H1 (cell line): ENCODE results near the gene NOTCH4. TPM values are rescaled to one million over a fixed set of nuclear protein-coding genes. Genes with fewer than 3 reads are reported as not detected.

Experiments
- CTCF ChIA-PET: fragments of 300-600 bp; sonication (Branson Sonifier 250); formaldehyde crosslinking; loops from one replicate; lab custom pipeline; 2021; ENCODE audit not compliant: partially characterized antibody; lab: Charles Lee
- POLR2A ChIA-PET: fragments of 300-600 bp; sonication (Branson Sonifier 250); formaldehyde crosslinking; loops from one replicate; lab custom pipeline; 2021; ENCODE audit warnings: inconsistent platforms; ENCODE audit not compliant: partially characterized antibody; lab: Charles Lee
- DNase-seq, 2 experiments: peaks; one replicate each; pipeline versions ENCODE4 v3.0.0 to v3.0.0-alpha.2; 2010 to 2022; ENCODE audit warnings: low spot score in 2 of 2, low read depth in 1 of 2, mixed read lengths in 1 of 2
- FAIRE-seq: peaks from 2 replicates; lab custom pipeline; 2011; peaks lifted over from hg19 to GRCh38; lab: Jason Lieb, UNC
- H2AFZ ChIP-seq: 2 replicates; pipeline ENCODE4 v1.8.1; 2012; ENCODE audit warnings: low read length, inconsistent platforms
- H2AK5ac ChIP-seq: 2 replicates; pipeline ENCODE4 v1.6.1; 2013; ENCODE audit warnings: low read depth, low read length
- H2BK120ac ChIP-seq: replicated peaks from 2 replicates; pipeline ENCODE3; 2013; ENCODE audit warnings: low read depth, low read length, inconsistent platforms
- H2BK12ac ChIP-seq: 2 replicates; pipeline ENCODE4 v1.6.1; 2013; ENCODE audit warnings: low read depth, low read length
- H2BK15ac ChIP-seq: 2 replicates; pipeline ENCODE4 v1.6.1; 2013; ENCODE audit warnings: low read length
- H2BK20ac ChIP-seq: 2 replicates; pipeline ENCODE4 v1.6.1; 2013; ENCODE audit warnings: low read length
- H2BK5ac ChIP-seq: 2 replicates; pipeline ENCODE4 v1.6.1; 2013; ENCODE audit warnings: low read depth, low read length
- H3K14ac ChIP-seq: 2 replicates; pipeline ENCODE4 v1.6.1; 2013; ENCODE audit warnings: inconsistent platforms; ENCODE audit not compliant: insufficient read length
- H3K18ac ChIP-seq: 2 replicates; pipeline ENCODE4 v1.6.1; 2013; ENCODE audit warnings: low read length; ENCODE audit errors: extremely low read depth
- H3K23ac ChIP-seq: 2 replicates; pipeline ENCODE4 v1.6.1; 2013; ENCODE audit warnings: inconsistent platforms; ENCODE audit not compliant: insufficient read length
- H3K23me2 ChIP-seq: 2 replicates; pipeline ENCODE4 v1.6.1; 2013; ENCODE audit warnings: low read depth, low read length
- H3K27ac ChIP-seq: 2 replicates; pipeline ENCODE4 v1.6.1; 2011; ENCODE audit warnings: low read depth, low read length, inconsistent platforms
- H3K27me3 ChIP-seq, 4 experiments: replicated peaks in 1 of 4; 1 replicate in 1 of 4; 2 replicates in 3 of 4; pipeline versions ENCODE4 v1.6.1 to v1.8.1; 2011 to 2013; ENCODE audit warnings: low read length in 3 of 4, mild to moderate bottlenecking in 3 of 4, inconsistent platforms in 2 of 4, mixed read lengths in 2 of 4, moderate library complexity in 1 of 4; ENCODE audit not compliant: control insufficient read depth in 3 of 4, insufficient read depth in 3 of 4; ENCODE audit errors: extremely low read depth in 1 of 4
- H3K36me3 ChIP-seq, 4 experiments: 2 replicates each; pipeline versions ENCODE4 v1.6.1 to v1.8.1; 2011 to 2013; ENCODE audit warnings: mild to moderate bottlenecking in 4 of 4, low read length in 3 of 4, moderate library complexity in 2 of 4, control low read depth in 1 of 4, inconsistent platforms in 1 of 4; ENCODE audit not compliant: insufficient read depth in 4 of 4, control insufficient read depth in 2 of 4
- H3K4ac ChIP-seq: replicated peaks from 2 replicates; pipeline ENCODE3; 2013; ENCODE audit warnings: low read length, low read depth, mixed read lengths, inconsistent platforms; ENCODE audit not compliant: insufficient read length
- H3K4me1 ChIP-seq, 4 experiments: replicated peaks in 1 of 4; 1 replicate in 1 of 4; 2 replicates in 3 of 4; pipeline versions ENCODE4 v1.6.1 to v1.8.1; 2011 to 2013; ENCODE audit warnings: low read length in 3 of 4, inconsistent platforms in 2 of 4, mixed read lengths in 1 of 4; ENCODE audit not compliant: insufficient read depth in 4 of 4, control insufficient read depth in 3 of 4
- H3K4me2 ChIP-seq, 2 experiments: 2 replicates each; pipeline versions ENCODE4 v1.6.1 to v1.8.1; 2011 to 2013; ENCODE audit warnings: low read depth in 2 of 2, low read length in 2 of 2, control low read depth in 1 of 2, inconsistent platforms in 1 of 2, mild to moderate bottlenecking in 1 of 2; ENCODE audit not compliant: insufficient read depth in 1 of 2
- H3K4me3 ChIP-seq, 4 experiments: fragments of 200-600, 300-600 bp in 1 of 4; sonication (generic), shearing (Covaris generic), sonication (Bioruptor Twin) in 1 of 4; 2 replicates each; pipeline versions ENCODE4 v1.5.1 to v1.8.1; 2011 to 2016; ENCODE audit warnings: low read length in 4 of 4, low read depth in 3 of 4, control low read depth in 2 of 4, inconsistent platforms in 2 of 4, mild to moderate bottlenecking in 2 of 4, mixed read lengths in 1 of 4, moderate library complexity in 1 of 4; ENCODE audit not compliant: insufficient read depth in 2 of 4; ENCODE audit errors: extremely low read depth in 1 of 4
- H3K56ac ChIP-seq: replicated peaks from 2 replicates; pipeline ENCODE3; 2013; ENCODE audit warnings: low read depth, mild to moderate bottlenecking, mixed read lengths, low read length, inconsistent platforms; ENCODE audit not compliant: insufficient read length
- H3K79me1 ChIP-seq: 2 replicates; pipeline ENCODE4 v1.6.1; 2013; ENCODE audit warnings: low read depth, low read length, control low read depth
- H3K79me2 ChIP-seq, 2 experiments: 2 replicates each; pipeline versions ENCODE4 v1.6.1 to v1.8.1; 2012 to 2013; ENCODE audit warnings: low read length in 2 of 2, mild to moderate bottlenecking in 2 of 2, inconsistent platforms in 1 of 2; ENCODE audit not compliant: insufficient read depth in 2 of 2, control insufficient read depth in 1 of 2
- H3K9ac ChIP-seq, 4 experiments: replicated peaks in 1 of 4; 1 replicate in 1 of 4; 2 replicates in 3 of 4; pipeline versions ENCODE4 v1.6.1 to v1.8.1; 2011 to 2013; ENCODE audit warnings: low read depth in 3 of 4, low read length in 3 of 4, control low read depth in 2 of 4, mild to moderate bottlenecking in 2 of 4, moderate library complexity in 2 of 4, inconsistent platforms in 1 of 4; ENCODE audit errors: extremely low read depth in 1 of 4
- H3K9me3 ChIP-seq, 2 experiments: 2 replicates each; pipeline versions ENCODE4 v1.6.1 to v1.8.1; 2012 to 2013; ENCODE audit warnings: mild to moderate bottlenecking in 2 of 2, moderate library complexity in 2 of 2, control low read depth in 1 of 2, inconsistent platforms in 1 of 2, low read depth in 1 of 2, low read length in 1 of 2, mixed read lengths in 1 of 2; ENCODE audit not compliant: insufficient read depth in 2 of 2
- H4K20me1 ChIP-seq, 2 experiments: replicated peaks in 1 of 2; 2 replicates each; pipeline versions ENCODE3 to v1.8.1; 2011 to 2013; ENCODE audit warnings: inconsistent platforms in 2 of 2, low read length in 2 of 2, mild to moderate bottlenecking in 1 of 2; ENCODE audit not compliant: insufficient read depth in 2 of 2, control insufficient read depth in 1 of 2
- H4K5ac ChIP-seq: 2 replicates; pipeline ENCODE4 v1.6.1; 2013; ENCODE audit warnings: low read length, low read depth, mixed read lengths, inconsistent platforms; ENCODE audit not compliant: insufficient read length
- H4K8ac ChIP-seq: 2 replicates; pipeline ENCODE4 v1.8.0; 2013; ENCODE audit warnings: mild to moderate bottlenecking, moderate library complexity, low read length, inconsistent platforms; ENCODE audit not compliant: insufficient read depth; ENCODE audit errors: extremely low read depth
- H4K91ac ChIP-seq: replicated peaks from 2 replicates; pipeline ENCODE3; 2013; ENCODE audit warnings: low read length, mixed read lengths, inconsistent platforms; ENCODE audit not compliant: insufficient read length
- HDAC2 ChIP-seq, 2 experiments: fragments of 300-600 bp in 1 of 2; sonication (generic) in 1 of 2; IDR thresholded peaks; 2 replicates each; pipeline ENCODE4 v1.6.1; 2011 to 2012; ENCODE audit warnings: low read depth in 2 of 2, low read length in 2 of 2, mild to moderate bottlenecking in 2 of 2, moderate library complexity in 2 of 2, borderline replicate concordance in 1 of 2, inconsistent platforms in 1 of 2
- JUN ChIP-seq: IDR thresholded peaks from 2 replicates; pipeline ENCODE4 v1.6.1; 2011; ENCODE audit warnings: low read depth, mild to moderate bottlenecking, improper control_type of control experiment, low read length
- MAX ChIP-seq: IDR thresholded peaks from 2 replicates; pipeline ENCODE4 v1.6.1; 2012; ENCODE audit warnings: inconsistent platforms
- NANOG ChIP-seq: IDR thresholded peaks from 2 replicates; pipeline ENCODE4 v1.6.1; 2011; ENCODE audit warnings: low read length, low read depth, mild to moderate bottlenecking, inconsistent platforms; ENCODE audit not compliant: insufficient read depth, poor library complexity, severe bottlenecking
- NRF1 ChIP-seq: IDR thresholded peaks from 2 replicates; pipeline ENCODE4 v1.6.1; 2011; ENCODE audit warnings: mild to moderate bottlenecking, low read depth, low read length, improper control_type of control experiment
- RAD21 ChIP-seq, 2 experiments: IDR thresholded peaks in 1 of 2; conservative IDR thresholded peaks in 1 of 2; 2 replicates each; pipeline ENCODE4 v1.6.1; 2011; ENCODE audit warnings: low read depth in 2 of 2, low read length in 2 of 2, improper control_type of control experiment in 1 of 2, inconsistent platforms in 1 of 2, mild to moderate bottlenecking in 1 of 2, moderate library complexity in 1 of 2
- WGBS, 2 experiments: shearing (Covaris generic) in 1 of 2; methylation state at CpG; one replicate each; pipeline versions ENCODE4 v1.1.6 to v1.1.7; 2013 to 2015; ENCODE audit warnings: low lambda C conversion rate in 2 of 2, mixed read lengths in 2 of 2, inconsistent platforms in 1 of 2, low coverage in 1 of 2, missing lambda C conversion rate in 1 of 2; ENCODE audit not compliant: insufficient replicate concordance in 2 of 2, insufficient coverage in 1 of 2, insufficient read length in 1 of 2; ENCODE audit errors: extremely low coverage in 1 of 2, missing lambda C conversion rate in 1 of 2; 5-methylcytosine and 5-hydroxymethylcytosine counted together
- polyA plus RNA-seq, 7 experiments: library from polyadenylated mRNA; depleted of rRNA in 3 of 7; stranded (reverse) in 5 of 7; unstranded in 2 of 7; fragments of >200 nt in 5 of 7; fragments of 200-250 nt in 2 of 7; gene quantifications; 1 replicate in 5 of 7; 2 replicates in 1 of 7; 4 replicates in 1 of 7; pipeline versions ENCODE4 v1.2.1 to v1.2.3, GENCODE V29; 2011 to 2013; ENCODE audit warnings: missing spikeins in 2 of 7, mixed read lengths in 2 of 7
- total RNA-seq: library from RNA; stranded (reverse); fragmentation: NEBNext Ultra II Directional; extraction: Animal tissue kit (Norgen Biotek cat#: 25700); gene quantifications from 2 replicates; pipeline ENCODE4 v1.2.1, GENCODE V29; 2021

The NOTCH4 gene
- total and polyA plus RNA-seq, 2 of the 8 experiments (the other 6 are each of a cell fraction or from before 2014, with no cell fraction given): 1.9 to 2.8 TPM

- Histone ChIP-seq H3K79me1 (no peaks in the 10 kb centered on the region; the same call in 1 of the 2 replicates), H3K56ac (no peak overlapping the region), H4K8ac (no peak overlapping the region), H3K4ac (no peak overlapping the region), H3K14ac (no peak overlapping the region), H2BK12ac (no peak overlapping the region), H2AK5ac (no peak overlapping the region), H3K4me1 (peaks cover 8 to 40% (median 24%) of the 10 kb centered on the region in 4 experiments), H3K23me2 (peaks cover 7% of the 10 kb centered on the region; the same call in 1 of the 2 replicates), H3K23ac (no peak overlapping the region), H4K20me1 (no peaks in the 10 kb centered on the region), H3K27ac (peak overlapping the region; percentile 86; the same call in 1 of the 2 replicates), H2AFZ (no peak overlapping the region), H3K79me2 (no peaks in the 10 kb centered on the region; a peak in 1 of 4 replicates), H3K4me3 (peak overlapping the region in 3 of 4 experiments; percentile 66 to 97 (median 79); a peak in 6 of 8 replicates), H3K36me3 (no peaks in the 10 kb centered on the region), H4K91ac (no peak overlapping the region), H4K5ac (no peak overlapping the region), H3K9ac (peak overlapping the region in 2 of 4 experiments; percentile 94 to 98; a peak in 3 of 7 replicates), H3K4me2 (peak overlapping the region; percentile 89 to 97; a peak in 3 of 4 replicates), H2BK120ac (no peak overlapping the region), H3K18ac (no peak overlapping the region), H2BK15ac (no peak overlapping the region), H3K27me3 (no peaks in the 10 kb centered on the region), H2BK5ac (peak overlapping the region; percentile 98), H3K9me3 (no peaks in the 10 kb centered on the region), H2BK20ac (no peak overlapping the region)
- ChIA-PET POLR2A (interaction anchor here (0.6 to 13.3 kb wide), 17 partner anchors 10 to 776 kb away, joined by 3 to 194 read pairs (median 4); partner anchors contain the start of genes AGPAT1, ATF6B, DXO and FKBPL), CTCF (interaction anchor here (0.6 to 1.3 kb wide), 9 partner anchors 16 to 521 kb away, joined by 3 to 5 read pairs (median 3); partner anchors contain the start of gene PRRT1)
- FAIRE-seq (no peak), DNase-seq (peak; percentile 100)
- WGBS, 2 experiments: 0% methylated on average over 12 of the region's 25 CpGs; no CpG with 5 or more reads in 1 of the 2 experiments
- TF ChIP-seq NRF1: peak; percentile 74
- TF ChIP-seq HDAC2 (IDR thresholded peaks at IDR 0.05; ENCODE audit: borderline replicate concordance in 1 of 2, low read depth in 2 of 2, low read length in 2 of 2): no peak
- peak in 1 of 2 experiments; percentile 37; a peak in 2 of 4 replicates for TF ChIP-seq RAD21 (IDR thresholded peaks at IDR 0.05 in 1 of 2, conservative IDR thresholded peaks at IDR 0.05 in 1 of 2; ENCODE audit: low read depth in 2 of 2, low read length in 2 of 2)
- no peak for TF ChIP-seq JUN
- TF ChIP-seq NANOG: peak; percentile 22
- TF ChIP-seq MAX: peak; percentile 89
These were observed 28.3 kb downstream of the NOTCH4 start for GRCh38 chr6:32195652-32195901.
